Muscle of leg (tissue), 11 donors: ENCODE measurements around the gene LRP5. TPM values are rescaled to one million over a fixed set of nuclear protein-coding genes. Genes with fewer than 3 reads are reported as not detected.

Experiments
- DNase-seq: peaks from one replicate; pipeline ENCODE4 v3.0.0; 2013
- H3K27ac ChIP-seq: one replicate; pipeline ENCODE4 v1.5.1; 2013; ENCODE audit warnings: mild to moderate bottlenecking, low read length, control low read depth
- H3K27me3 ChIP-seq: one replicate; pipeline ENCODE4 v1.6.1; 2013; ENCODE audit warnings: low read length; ENCODE audit not compliant: control insufficient read depth, insufficient read depth
- H3K36me3 ChIP-seq: one replicate; pipeline ENCODE4 v1.6.1; 2013; ENCODE audit warnings: low read length; ENCODE audit not compliant: control insufficient read depth, insufficient read depth
- H3K4me1 ChIP-seq: one replicate; pipeline ENCODE4 v1.6.1; 2013; ENCODE audit warnings: low read length; ENCODE audit not compliant: control insufficient read depth, insufficient read depth
- H3K4me3 ChIP-seq: one replicate; pipeline ENCODE4 v1.5.1; 2013; ENCODE audit warnings: low read length, control low read depth
- H3K9me3 ChIP-seq: replicated peaks from 2 replicates; pipeline ENCODE4 v1.6.1; 2013; ENCODE audit warnings: low read depth, low read length; ENCODE audit not compliant: control insufficient read depth
- WGBS: methylation state at CpG from one replicate; pipeline ENCODE4 v1.1.5; 2013; ENCODE audit warnings: missing lambda C conversion rate; ENCODE audit not compliant: insufficient coverage; 5-methylcytosine and 5-hydroxymethylcytosine counted together
- polyA plus RNA-seq, 8 donors: library from polyadenylated mRNA; unstranded; fragments of 120-200 nt; gene quantifications; one replicate each; pipeline versions ENCODE4 v1.2.1 to v1.2.3, GENCODE V29; 2013; ENCODE audit warnings: inconsistent platforms in 1 of 8, low replicate concordance in 1 of 8; ENCODE audit not compliant: insufficient read length in 8 of 8, insufficient read depth in 1 of 8
- total RNA-seq: library from RNA; stranded (reverse); fragments of 120-200 nt; gene quantifications from one replicate; pipeline ENCODE4 v1.2.4, GENCODE V29; 2013

The LRP5 gene
- total and polyA plus RNA-seq, 9 donors: 30.9 to 70.0 (median 65.1) TPM

DNA sequence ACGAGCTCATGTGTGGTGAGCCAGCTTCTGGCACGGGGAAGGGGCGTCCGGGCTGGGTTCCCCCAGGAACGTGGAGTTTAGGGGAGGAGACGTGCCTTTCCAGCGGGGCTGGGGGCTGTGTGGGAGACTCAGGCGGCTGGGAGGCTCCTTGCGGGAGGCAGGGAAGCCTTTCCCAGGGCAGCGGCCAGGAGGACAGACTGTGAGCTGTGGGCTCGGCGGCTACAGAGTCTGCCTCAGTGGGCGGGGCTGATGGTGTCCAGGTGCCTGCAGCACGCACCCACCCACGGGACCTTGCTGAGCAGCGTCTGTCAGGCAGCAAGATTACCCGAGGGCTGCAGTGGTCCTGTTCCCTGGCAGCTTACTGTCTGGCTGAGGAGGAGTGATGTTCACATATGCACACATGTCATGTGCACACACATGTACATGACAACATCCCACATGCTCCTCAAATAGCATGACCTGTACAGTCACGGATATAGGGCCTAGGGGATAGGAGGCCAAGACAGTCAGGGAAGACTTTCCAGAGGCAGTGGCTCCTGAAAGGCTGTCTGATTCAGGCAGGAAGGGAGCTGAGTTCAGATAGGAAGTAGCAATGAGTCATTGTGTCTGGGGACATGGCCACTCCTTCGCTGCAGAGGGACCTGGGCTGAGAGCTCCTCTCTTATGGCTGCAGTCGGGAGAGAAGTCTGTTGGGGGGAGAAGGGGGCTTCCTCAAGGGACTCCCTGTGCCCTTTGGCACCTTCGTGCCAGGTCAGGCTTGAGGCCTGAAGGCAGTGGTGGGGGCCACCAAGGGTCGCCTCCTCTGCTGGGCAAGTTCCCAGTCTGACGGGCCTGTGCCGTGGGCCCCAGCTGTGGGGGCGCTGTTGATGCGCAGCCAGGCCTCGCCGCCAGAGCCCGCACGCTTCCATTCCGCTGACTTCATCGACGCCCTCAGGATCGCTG, 124.9 kb downstream of the LRP5 start:
- H3K27ac ChIP-seq: peak overlapping the region; percentile 29
- 31% methylated on average over 23 of the region's 34 CpGs for WGBS

DNA sequence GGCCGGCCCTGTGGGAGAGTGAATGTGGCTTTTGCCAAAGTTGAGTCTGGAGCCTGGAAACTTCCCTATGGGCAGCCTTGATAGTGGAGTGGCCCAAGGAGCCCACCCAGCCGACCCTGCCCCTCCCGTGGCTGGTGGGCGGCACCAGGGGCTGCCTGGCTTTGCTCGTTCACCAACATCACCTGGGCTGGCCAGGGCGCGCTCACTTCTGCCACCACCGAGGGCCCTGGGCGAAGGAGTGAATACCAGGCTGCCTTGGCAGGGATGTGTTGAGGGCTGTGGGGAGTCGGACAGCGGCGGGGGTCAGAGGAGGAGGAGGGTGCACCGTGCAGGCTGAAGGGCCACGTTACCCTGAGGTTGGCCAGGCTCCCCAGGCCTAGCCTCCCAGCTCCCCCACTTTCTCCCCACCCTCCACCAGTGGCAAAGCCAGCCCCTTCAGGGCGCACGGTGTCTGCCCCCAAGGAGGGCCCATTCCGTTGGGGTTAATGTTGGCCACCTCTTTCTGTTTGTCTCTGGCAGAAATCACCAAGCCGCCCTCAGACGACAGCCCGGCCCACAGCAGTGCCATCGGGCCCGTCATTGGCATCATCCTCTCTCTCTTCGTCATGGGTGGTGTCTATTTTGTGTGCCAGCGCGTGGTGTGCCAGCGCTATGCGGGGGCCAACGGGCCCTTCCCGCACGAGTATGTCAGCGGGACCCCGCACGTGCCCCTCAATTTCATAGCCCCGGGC, 125.7 kb downstream of the LRP5 start:
- Histone ChIP-seq H3K4me3 (no peak overlapping the region), H3K4me1 (peaks cover 44% of the 10 kb centered on the region), H3K9me3 (no peaks in the 10 kb centered on the region), H3K27ac (no peak overlapping the region), H3K36me3 (peaks cover 83% of the 10 kb centered on the region), H3K27me3 (no peaks in the 10 kb centered on the region)
- no peak for DNase-seq
- WGBS: 82% methylated on average over 23 of the region's 34 CpGs

More for the DNA sequence above, 124.9 kb downstream of the LRP5 start:
- peaks cover 53% of the 10 kb centered on the region for H3K4me1 ChIP-seq
- no peak overlapping the region for H3K4me3 ChIP-seq
- peaks cover 76% of the 10 kb centered on the region for H3K36me3 ChIP-seq
- no peaks in the 10 kb centered on the region for H3K27me3 ChIP-seq
- peak; percentile 82 for DNase-seq
- no peaks in the 10 kb centered on the region for H3K9me3 ChIP-seq

DNA sequence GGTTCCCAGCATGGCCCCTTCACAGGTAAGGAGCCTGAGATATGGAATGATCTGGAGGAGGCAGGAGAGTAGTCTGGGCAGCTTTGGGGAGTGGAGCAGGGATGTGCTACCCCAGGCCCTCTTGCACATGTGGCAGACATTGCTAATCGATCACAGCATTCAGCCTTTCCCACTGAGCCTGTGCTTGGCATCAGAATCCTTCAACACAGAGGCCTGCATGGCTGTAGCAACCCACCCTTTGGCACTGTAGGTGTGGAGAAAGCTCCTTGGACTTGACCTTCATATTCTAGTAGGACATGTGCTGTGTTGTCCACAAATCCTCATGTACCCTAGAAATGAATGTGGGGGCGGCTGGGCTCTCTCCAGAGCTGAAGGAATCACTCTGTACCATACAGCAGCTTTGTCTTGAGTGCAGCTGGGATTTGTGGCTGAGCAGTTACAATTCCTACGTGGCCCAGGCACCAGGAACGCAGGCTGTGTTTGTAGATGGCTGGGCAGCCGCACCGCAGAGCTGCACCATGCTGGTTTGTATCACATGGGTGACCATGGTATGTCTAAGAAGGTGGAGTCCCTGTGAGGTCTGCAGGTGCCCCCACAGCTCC, 126.4 kb downstream of the LRP5 start:
- DNase-seq: no peak
- H3K4me3 ChIP-seq: no peak overlapping the region
- H3K36me3 ChIP-seq: peaks cover 76% of the 10 kb centered on the region
- H3K9me3 ChIP-seq: no peaks in the 10 kb centered on the region
- peaks cover 38% of the 10 kb centered on the region for H3K4me1 ChIP-seq
- no peak overlapping the region for H3K27ac ChIP-seq
- no CpG with 5 or more reads among the region's 6 CpGs for WGBS
- no peaks in the 10 kb centered on the region for H3K27me3 ChIP-seq

DNA sequence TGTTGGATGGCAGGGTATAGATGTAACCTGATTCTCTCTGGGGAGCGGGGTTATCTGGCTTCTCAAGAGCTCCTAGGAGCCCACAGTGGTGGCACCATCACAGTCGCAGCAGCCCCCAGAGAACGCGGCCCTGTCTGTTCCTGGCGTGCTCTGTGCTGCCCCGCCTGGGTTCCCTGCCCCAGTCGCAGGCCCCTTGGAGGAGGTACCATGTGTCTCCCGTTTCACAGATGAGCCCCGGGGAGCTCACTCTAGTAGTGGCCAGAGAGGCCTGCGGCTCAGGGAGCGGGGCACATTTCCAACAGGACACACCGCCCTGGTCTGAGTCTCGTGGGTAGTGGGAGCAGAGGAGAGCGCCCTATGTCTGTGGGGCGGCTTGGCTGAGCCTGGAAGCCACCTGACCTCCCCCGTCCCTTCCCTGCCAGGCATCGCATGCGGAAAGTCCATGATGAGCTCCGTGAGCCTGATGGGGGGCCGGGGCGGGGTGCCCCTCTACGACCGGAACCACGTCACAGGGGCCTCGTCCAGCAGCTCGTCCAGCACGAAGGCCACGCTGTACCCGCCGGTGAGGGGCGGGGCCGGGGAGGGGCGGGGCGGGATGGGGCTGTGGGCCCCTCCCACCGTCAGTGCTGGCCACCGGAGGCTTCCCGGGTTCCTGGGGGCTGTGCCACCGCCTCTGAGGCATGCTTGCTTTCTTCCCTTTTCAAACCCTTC, 127.1 kb downstream of the LRP5 start:
- Histone ChIP-seq H3K9me3 (no peaks in the 10 kb centered on the region), H3K36me3 (peaks cover 72% of the 10 kb centered on the region), H3K27me3 (no peaks in the 10 kb centered on the region), H3K27ac (no peak overlapping the region), H3K4me1 (peaks cover 35% of the 10 kb centered on the region), H3K4me3 (no peak overlapping the region)
- WGBS: 44% methylated on average over 24 of the region's 38 CpGs
- DNase-seq: no peak

DNA sequence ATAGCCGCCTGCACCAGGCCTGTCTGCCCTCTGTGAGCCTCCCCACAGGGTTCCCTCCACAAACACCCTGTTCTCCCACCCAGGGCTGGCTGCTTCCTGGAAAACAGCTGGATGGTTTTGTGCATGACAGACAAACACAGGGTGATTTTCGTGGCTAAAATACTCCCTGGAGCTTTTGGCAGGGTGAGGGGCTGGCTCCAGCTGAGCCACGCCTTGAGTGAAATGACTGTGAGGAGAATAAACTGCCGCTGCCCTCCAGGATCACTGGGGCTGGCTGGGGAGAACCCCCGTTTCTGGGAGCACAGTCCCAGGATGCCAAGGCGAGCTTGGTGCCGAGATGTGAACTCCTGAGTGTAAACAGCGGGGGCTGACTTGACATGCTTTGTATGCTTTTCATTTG, 127.8 kb downstream of the LRP5 start:
- Histone ChIP-seq H3K9me3 (no peaks in the 10 kb centered on the region), H3K27ac (no peak overlapping the region), H3K4me3 (no peak overlapping the region), H3K27me3 (no peaks in the 10 kb centered on the region), H3K36me3 (peaks cover 70% of the 10 kb centered on the region), H3K4me1 (peaks cover 35% of the 10 kb centered on the region)
- DNase-seq: no peak
- WGBS: 64% methylated on average over 8 of the region's 8 CpGs

DNA sequence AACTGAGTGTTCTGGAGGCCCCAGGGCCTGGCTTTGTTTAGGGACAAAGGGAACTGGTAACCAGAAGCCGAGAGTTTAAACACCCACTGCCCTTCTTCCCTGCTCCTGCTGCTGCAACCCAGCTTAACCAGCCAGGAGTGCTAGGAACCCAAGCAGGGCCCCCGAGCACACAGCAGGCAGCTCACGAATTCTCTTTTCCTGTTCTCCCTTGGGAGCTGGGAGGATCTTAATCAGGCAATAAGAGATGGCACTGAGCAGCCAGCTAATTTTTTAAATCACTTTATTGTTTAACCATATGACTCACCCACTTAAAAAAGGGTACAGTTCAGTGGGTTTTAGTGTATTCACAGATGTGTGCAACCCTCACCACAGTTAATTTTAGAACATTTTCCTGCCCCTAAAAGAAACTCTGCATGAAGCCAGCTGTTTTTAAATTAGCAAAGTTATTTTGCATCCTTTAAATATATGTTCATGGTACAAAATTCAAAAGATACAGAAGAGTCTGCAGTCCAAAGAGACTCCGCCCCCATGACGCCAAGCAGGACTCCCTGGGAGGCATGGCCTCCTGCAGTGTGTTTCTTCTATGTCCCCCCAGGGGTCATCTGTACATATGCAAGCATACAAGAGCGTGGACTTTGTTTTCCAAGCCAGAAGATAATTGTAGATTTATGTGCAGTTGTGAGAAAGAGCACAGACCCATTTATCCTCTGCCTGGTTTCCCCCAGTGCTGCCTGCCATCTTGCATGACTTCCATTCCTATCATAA, 129.3 kb downstream of the LRP5 start:
- Histone ChIP-seq H3K36me3 (peaks cover 72% of the 10 kb centered on the region), H3K4me3 (no peak overlapping the region), H3K27me3 (no peaks in the 10 kb centered on the region), H3K9me3 (no peaks in the 10 kb centered on the region), H3K27ac (no peak overlapping the region), H3K4me1 (peaks cover 36% of the 10 kb centered on the region)
- no peak for DNase-seq
- WGBS: 27% methylated on average over 3 of the region's 6 CpGs

DNA sequence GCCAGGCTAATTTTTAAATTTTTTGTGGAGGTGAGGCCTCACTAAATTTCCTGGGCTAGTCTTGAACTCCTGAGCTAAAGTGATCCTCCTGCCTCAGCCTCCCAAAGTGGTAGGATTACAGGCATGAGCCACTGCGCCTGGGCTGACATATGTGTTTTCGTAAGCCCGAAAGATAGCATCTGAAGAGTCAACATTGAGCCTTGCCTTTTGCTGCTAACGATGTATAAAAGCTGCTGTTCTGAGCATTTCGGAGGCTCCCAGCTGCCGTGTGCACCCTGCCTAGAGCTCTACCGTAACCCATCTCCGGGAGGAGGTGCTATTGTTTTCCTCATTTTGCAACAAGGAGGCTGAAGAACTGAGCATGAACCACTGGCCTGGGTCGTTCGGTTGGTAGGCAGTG, 130.0 kb downstream of the LRP5 start:
- Histone ChIP-seq H3K27ac (no peak overlapping the region), H3K36me3 (peaks cover 74% of the 10 kb centered on the region), H3K4me1 (peaks cover 32% of the 10 kb centered on the region), H3K4me3 (no peak overlapping the region), H3K27me3 (no peaks in the 10 kb centered on the region), H3K9me3 (no peaks in the 10 kb centered on the region)
- DNase-seq: no peak
- WGBS: 93% methylated on average over 8 of the region's 10 CpGs

DNA sequence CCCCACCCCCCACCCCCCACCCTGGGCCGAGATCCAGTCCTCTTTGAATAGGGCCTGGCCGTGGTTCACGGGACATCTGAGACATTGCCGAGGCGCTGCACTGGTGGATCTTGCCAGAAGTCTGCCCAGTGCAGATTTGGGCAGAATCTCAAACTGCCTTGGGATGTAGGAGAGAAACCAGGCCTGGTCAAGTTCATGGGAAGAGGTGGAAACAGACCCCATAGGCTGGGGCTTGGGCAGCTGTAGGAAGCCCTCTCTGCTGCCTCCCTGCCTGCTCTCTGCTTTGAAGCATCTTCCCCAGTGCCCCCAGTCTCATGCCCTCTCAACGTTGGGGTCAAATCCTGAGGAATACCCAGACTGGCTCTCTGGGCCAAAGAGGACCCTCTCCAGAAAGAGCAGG, 132.2 kb downstream of the LRP5 start:
- no peaks in the 10 kb centered on the region for H3K9me3 ChIP-seq
- no peak for DNase-seq
- no peak overlapping the region for H3K4me3 ChIP-seq
- H3K27me3 ChIP-seq: no peaks in the 10 kb centered on the region
- 89% methylated on average over 1 of the region's 6 CpGs for WGBS
- H3K27ac ChIP-seq: no peak overlapping the region
- H3K36me3 ChIP-seq: peaks cover 71% of the 10 kb centered on the region
- peaks cover 15% of the 10 kb centered on the region for H3K4me1 ChIP-seq

DNA sequence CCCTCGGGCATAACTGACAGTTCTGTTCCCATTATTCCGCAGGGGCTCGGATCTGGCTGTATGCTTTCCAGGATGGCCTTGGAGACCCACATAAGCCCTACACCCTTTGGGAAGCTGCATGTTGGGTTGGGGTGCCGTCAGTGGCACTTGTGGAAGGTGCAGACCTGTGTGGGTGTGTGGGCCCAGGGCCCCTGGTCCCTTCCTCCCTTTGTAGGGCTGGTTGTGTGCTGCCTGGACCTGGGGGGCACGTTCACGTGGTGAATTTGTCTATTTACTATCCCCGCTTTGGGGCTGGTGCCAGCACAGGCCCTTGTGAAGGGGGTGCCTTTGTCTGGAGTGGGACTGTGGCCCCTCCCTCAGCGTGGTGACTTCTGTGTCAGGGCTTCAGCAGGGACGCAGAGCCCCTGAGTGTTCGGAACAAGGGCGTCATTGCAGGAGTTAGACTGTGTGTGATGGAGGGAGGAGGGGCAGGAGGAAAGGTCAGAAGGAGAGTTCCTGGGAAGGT, 133.2 kb downstream of the LRP5 start:
- 67% methylated on average over 6 of the region's 11 CpGs for WGBS
- Histone ChIP-seq H3K36me3 (peaks cover 70% of the 10 kb centered on the region), H3K4me1 (peaks cover 9% of the 10 kb centered on the region), H3K4me3 (no peak overlapping the region), H3K27ac (no peak overlapping the region), H3K9me3 (no peaks in the 10 kb centered on the region), H3K27me3 (no peaks in the 10 kb centered on the region)
- DNase-seq: no peak
